Measurements from ENCODE around the gene SLC22A23.

DNA sequence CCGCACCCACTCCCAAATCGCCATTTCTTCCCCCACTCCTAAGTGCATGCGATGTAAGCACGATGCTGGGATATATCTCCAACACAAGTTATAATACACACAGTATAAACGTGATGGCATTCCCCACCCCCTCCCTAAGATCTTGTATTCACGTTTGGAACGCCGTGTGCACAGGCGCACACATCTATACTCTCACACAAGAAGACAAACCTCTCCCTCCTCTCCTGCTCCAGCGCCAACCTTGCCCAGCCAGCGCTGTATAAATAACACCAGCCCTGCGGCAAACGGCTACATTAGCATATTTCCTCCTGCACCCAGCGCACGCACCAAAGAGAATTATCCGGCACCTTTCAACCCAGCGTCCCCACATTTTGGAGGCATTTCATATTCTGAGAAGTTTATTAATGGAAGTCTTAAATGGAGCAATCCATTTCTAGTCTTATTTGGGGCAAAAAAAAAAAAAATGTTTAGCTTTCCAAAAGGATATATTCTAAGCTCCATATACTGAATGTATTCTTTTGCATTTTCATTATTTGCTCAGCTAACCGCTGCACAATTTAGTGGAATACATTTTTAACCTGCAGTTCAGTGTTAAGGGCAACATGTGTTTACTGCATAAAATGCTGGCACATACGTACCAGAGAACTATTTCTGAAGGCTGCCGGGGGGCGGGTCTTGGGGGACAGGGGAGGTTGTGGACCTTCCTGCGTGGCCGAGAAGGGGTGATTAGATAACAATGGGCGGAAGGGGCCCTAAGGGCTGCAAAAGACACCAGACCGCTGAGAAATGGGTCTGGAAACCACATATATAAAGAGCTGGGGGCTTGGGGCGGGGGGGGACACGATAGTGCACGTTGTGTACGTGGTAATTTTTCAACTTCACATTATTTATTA, 1.1 kb upstream of the SLC22A23 start:
- TF ChIP-seq, protein P1, sequence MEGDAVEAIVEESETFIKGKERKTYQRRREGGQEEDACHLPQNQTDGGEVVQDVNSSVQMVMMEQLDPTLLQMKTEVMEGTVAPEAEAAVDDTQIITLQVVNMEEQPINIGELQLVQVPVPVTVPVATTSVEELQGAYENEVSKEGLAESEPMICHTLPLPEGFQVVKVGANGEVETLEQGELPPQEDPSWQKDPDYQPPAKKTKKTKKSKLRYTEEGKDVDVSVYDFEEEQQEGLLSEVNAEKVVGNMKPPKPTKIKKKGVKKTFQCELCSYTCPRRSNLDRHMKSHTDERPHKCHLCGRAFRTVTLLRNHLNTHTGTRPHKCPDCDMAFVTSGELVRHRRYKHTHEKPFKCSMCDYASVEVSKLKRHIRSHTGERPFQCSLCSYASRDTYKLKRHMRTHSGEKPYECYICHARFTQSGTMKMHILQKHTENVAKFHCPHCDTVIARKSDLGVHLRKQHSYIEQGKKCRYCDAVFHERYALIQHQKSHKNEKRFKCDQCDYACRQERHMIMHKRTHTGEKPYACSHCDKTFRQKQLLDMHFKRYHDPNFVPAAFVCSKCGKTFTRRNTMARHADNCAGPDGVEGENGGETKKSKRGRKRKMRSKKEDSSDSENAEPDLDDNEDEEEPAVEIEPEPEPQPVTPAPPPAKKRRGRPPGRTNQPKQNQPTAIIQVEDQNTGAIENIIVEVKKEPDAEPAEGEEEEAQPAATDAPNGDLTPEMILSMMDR (IDR thresholded peaks at IDR 0.05; ENCODE audit: low read depth, low read length, poor library complexity, severe bottlenecking) = no peak
- TF ChIP-seq EZH2phosphoT487 (IDR thresholded peaks at IDR 0.05; ENCODE audit: borderline replicate concordance, low read length) = no peak

All from DOHH2 (cell line).